ENCODE results near the gene FAM177A1. TPM values are rescaled to one million over a fixed set of nuclear protein-coding genes. Genes with fewer than 3 reads are reported as not detected.
"Not testable (repeated sequence)": the region's sequence is repeated elsewhere in the genome, so short reads cannot be mapped to it uniquely, and the experiment has no call there.

Gene FAM177A1
- total and polyA plus RNA-seq, 11 donors: 56.3 to 129 (median 97.1) TPM

DNA sequence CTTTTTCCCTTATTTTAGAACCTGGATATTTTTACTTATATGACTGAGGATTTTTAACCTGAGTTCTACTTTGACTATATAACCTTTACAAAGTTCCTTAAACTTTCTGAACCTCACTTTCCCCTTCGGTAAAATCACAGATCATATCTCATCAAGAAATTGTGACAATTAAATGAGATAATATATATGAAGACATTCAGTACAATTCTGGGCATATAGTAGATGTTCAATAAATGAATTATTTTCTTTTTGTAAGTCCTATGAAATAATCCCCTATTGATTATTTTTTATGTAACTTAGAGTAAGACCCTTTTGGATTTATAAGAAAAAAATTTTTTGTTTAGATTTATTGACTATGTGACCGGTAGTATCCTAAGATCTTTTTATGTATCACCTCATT is 17.6 kb upstream of the FAM177A1 start:
- 93 to 99% (median 95%) methylated on average over 2 of the region's 2 CpGs for WGBS, 4 donors
- no peaks in the 10 kb centered on the region for H3K27me3 ChIP-seq
- H3K4me3 ChIP-seq: no peak overlapping the region
- intact Hi-C loops (cut with DNase I): no loop called here
- no peaks in the 10 kb centered on the region for H3K4me1 ChIP-seq
- no peak for TF ChIP-seq POLR2A (IDR thresholded peaks at IDR 0.05)
- TF ChIP-seq, protein P1, sequence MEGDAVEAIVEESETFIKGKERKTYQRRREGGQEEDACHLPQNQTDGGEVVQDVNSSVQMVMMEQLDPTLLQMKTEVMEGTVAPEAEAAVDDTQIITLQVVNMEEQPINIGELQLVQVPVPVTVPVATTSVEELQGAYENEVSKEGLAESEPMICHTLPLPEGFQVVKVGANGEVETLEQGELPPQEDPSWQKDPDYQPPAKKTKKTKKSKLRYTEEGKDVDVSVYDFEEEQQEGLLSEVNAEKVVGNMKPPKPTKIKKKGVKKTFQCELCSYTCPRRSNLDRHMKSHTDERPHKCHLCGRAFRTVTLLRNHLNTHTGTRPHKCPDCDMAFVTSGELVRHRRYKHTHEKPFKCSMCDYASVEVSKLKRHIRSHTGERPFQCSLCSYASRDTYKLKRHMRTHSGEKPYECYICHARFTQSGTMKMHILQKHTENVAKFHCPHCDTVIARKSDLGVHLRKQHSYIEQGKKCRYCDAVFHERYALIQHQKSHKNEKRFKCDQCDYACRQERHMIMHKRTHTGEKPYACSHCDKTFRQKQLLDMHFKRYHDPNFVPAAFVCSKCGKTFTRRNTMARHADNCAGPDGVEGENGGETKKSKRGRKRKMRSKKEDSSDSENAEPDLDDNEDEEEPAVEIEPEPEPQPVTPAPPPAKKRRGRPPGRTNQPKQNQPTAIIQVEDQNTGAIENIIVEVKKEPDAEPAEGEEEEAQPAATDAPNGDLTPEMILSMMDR (IDR thresholded peaks at IDR 0.05): no peak
- H3K36me3 ChIP-seq: peaks cover 0 to 97% (median 89%) of the 10 kb centered on the region in 9 donors
- no peak for ATAC-seq
- peaks cover 0 to 3% (median 0%) of the 10 kb centered on the region in 12 donors for H3K9me3 ChIP-seq
- no peak for DNase-seq
- no peak overlapping the region for H3K27ac ChIP-seq

DNA sequence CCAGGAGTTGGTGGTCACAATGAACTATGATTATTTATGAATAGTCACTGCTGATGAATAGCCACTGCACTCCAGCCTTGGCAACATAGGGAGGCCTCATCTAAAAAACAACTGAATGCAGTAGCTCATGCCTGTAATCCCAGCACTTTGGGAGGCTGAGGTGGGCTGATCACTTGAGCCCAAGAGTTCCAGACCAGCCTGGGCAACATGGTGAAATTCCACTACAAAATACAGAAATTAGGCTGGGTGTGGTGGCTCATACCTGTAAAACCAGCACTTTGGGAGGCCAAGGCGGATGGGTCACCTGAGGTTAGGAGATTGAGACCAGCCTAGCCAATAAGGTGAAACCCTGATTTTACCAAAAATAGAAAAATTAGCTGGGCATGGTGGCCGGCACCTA is 13.5 kb upstream of the FAM177A1 start:
- DNase-seq (no peak), ATAC-seq (no peak)
- no peak overlapping the region for H3K27ac ChIP-seq
- no peaks in the 10 kb centered on the region for H3K27me3 ChIP-seq
- H3K9me3 ChIP-seq: peaks cover 0 to 18% (median 2%) of the 10 kb centered on the region in 12 donors
- H3K4me3 ChIP-seq: no peak overlapping the region
- H3K36me3 ChIP-seq: peaks cover 0 to 63% (median 57%) of the 10 kb centered on the region in 9 donors
- H3K4me1 ChIP-seq: no peaks in the 10 kb centered on the region
- WGBS, 4 donors: 96 to 100% (median 98%) methylated on average over 2 of the region's 2 CpGs
- intact Hi-C loops (cut with DNase I): no loop called here
- TF ChIP-seq POLR2A (IDR thresholded peaks at IDR 0.05): no peak
- TF ChIP-seq, protein P1 (IDR thresholded peaks at IDR 0.05): no peak

DNA sequence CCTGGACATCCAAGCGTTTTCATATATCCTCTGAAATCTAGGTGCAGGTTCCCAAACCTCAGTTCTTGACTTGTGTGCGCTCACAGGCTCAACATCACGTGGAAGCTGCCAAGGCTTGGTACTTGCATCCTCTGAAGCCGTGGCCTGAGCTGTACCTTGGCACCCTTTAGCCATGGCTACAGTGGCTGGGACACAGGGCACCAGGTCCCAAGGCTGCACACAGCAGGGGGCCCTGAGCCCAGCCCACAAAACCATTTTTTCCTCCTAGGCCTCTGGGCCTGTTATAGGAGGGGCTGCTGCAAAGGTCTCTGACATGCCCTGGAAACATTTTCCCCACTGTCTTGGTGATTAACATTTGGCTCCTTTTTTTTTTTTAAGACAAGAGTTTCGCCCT is 11.6 kb upstream of the FAM177A1 start:
- TF ChIP-seq, protein P1 (IDR thresholded peaks at IDR 0.05): no peak
- no peak for TF ChIP-seq POLR2A (IDR thresholded peaks at IDR 0.05)
- ATAC-seq (no peak), DNase-seq (no peak)
- intact Hi-C loops (cut with DNase I): no loop called here
- no peak overlapping the region for H3K27ac ChIP-seq
- no peaks in the 10 kb centered on the region for H3K4me1 ChIP-seq
- 88 to 97% (median 91%) methylated on average over 5 of the region's 5 CpGs for WGBS, 4 donors
- no peak overlapping the region for H3K4me3 ChIP-seq
- H3K9me3 ChIP-seq: peaks cover 0 to 18% (median 2%) of the 10 kb centered on the region in 12 donors
- H3K36me3 ChIP-seq: peaks cover 0 to 44% (median 38%) of the 10 kb centered on the region in 9 donors
- H3K27me3 ChIP-seq: no peaks in the 10 kb centered on the region

DNA sequence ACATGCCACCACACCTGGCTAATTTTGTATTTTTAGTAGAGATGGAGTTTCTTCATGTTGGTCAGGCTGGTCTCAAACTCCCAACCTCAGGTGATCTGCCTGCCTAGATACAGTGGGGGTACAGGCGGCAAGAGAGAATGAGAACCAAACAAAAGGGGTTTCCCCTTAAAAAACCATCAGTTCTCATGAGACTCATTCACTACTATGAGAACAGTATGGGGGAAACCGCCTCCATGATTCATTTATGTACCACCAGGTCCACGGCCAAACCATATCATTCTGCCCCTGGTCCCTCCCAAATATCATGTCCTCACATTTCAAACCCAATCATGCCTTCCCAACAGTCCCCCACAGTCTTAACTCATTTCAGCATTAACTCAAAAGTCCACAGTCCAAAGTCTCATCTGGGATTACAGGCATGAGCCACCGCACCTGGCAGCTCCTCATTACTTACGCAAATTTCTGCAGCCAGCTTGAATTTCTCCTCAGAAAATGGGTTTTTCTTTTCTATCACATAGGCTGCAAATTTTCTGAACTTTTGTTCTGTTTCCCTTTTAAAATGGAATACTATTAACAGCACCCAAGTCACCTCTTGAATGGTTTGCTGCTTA is 11.0 kb upstream of the FAM177A1 start:
- 87 to 100% (median 97%) methylated on average over 5 of the region's 5 CpGs for WGBS, 4 donors
- H3K4me3 ChIP-seq; H3K27me3 ChIP-seq; intact Hi-C loops (cut with DNase I); DNase-seq; H3K4me1 ChIP-seq; H3K27ac ChIP-seq; ATAC-seq: not testable (repeated sequence)
- Histone ChIP-seq H3K9me3 (peaks cover 0 to 18% (median 2%) of the 10 kb centered on the region in 12 donors), H3K36me3 (peaks cover 0 to 38% (median 32%) of the 10 kb centered on the region in 9 donors)

DNA sequence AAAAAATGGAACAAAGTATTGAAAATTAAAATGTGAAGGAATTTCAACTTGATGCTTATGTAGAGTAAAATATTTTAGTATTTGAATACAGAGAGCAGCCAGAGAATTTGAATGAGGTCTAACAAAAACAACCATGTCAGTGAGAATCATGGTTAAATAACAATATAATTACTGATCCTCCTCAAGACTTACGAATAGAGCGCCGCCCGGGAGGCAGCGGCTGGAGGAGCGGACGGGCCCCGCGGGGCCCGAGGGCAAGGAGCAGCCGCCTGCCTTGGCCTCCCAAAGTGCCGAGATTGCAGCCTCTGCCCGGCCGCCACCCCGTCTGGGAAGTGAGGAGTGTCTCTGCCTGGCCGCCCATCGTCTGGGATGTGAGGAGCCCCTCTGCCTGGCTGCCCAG is 7.8 kb upstream of the FAM177A1 start:
- DNase-seq; ATAC-seq; H3K4me3 ChIP-seq; H3K4me1 ChIP-seq; intact Hi-C loops (cut with DNase I); H3K27me3 ChIP-seq; H3K27ac ChIP-seq: not testable (repeated sequence)
- Histone ChIP-seq H3K9me3 (peaks cover 0 to 17% (median 2%) of the 10 kb centered on the region in 12 donors), H3K36me3 (peaks cover 0 to 10% (median 3%) of the 10 kb centered on the region in 9 donors)
- WGBS, 4 donors: 42 to 97% (median 89%) methylated on average over 2 to 11 of the region's 17 CpGs

Measured in heart left ventricle (tissue), 16 donors.